Stimulated activated memory B cell treated with anti-CD40 and anti-IgM and Interleukin-4, amounts not matched to agents 10 μg/mL and 1 μg/mL and 100 μg/mL, for 72 hours (primary cell): Measurements from ENCODE around the gene TMEM63B.

Experiments used
- ATAC-seq: fragments of 150-1000 bp; cut with Tn5 transposase; 2 replicates; pipeline ENCODE4 v1.10.0; 2021
- H3K27ac Mint-ChIP-seq: one replicate; pipeline ENCODE4 v1.8.0; 2022; ENCODE audit warnings: mild to moderate bottlenecking, mixed read lengths
- H3K27me3 Mint-ChIP-seq: one replicate; pipeline ENCODE4 v1.8.0; 2022; ENCODE audit warnings: mixed read lengths
- H3K36me3 Mint-ChIP-seq: one replicate; pipeline ENCODE4 v1.8.0; 2022; ENCODE audit warnings: mixed read lengths
- H3K4me1 Mint-ChIP-seq: one replicate; pipeline ENCODE4 v1.8.0; 2022; ENCODE audit warnings: mixed read lengths
- H3K4me3 Mint-ChIP-seq: one replicate; pipeline ENCODE4 v1.8.0; 2022; ENCODE audit warnings: mild to moderate bottlenecking, moderate library complexity, mixed read lengths
- H3K9me3 Mint-ChIP-seq: one replicate; pipeline ENCODE4 v1.8.0; 2022; ENCODE audit warnings: mixed read lengths

The TMEM63B gene

DNA sequence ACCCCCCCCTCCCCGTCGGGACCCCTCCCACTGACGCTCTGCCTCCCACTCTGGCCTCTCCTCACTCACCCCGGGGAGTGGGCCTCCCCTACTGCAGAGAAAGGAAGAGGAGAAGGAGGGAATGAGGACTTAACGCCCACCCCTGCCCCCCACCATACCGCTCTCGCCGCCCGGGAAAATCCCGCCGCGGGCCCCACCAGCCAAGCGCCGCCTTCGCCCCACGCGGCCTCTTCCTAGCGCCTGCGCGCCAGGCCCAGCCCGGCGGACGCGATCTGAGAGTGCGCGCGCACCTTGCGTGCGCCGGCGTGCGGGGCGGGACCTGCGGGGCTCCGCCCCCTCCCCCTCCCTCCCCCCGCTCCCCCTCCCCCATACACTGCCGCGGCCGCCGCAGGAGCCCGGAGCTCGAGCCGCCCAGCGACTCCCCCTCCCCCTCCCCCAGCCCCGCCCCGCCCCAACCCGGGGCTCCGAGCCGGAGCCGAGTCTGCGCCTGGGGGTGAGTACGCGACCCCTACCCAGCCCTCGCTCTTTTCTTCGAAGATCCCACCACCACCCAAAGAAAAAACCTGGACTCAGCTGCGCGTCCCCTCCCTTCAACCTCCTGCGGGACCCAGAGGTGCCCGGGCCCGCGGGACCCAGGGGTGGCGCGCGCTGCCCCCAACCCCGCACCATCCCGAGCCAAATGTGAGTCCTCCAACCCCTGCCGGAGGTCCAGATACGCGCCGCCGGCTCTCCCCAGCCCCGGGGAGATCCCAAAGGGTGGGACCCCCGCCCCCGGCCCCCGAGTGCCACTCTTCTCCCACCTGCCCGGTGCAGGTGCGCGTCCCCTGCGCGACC is at the start of gene TMEM63B, which contains the start of gene MRPL14:
Gene TMEM63B (plus strand): TSS at position 369 of the 834 bp plus-strand sequence. CDS start 7,031 bp downstream, outside the sequence.
Gene MRPL14 (minus strand): TSS at position 267 of the 834 bp plus-strand sequence. CDS start 10,841 bp downstream, outside the sequence.
- Mint-ChIP-seq H3K36me3 (peaks cover 7% of the 10 kb centered on the region), H3K9me3 (no peaks in the 10 kb centered on the region), H3K4me3 (peak within 1 kb of the TSS; percentile 91), H3K4me1 (peaks cover 58% of the 10 kb centered on the region), H3K27ac (peak within 1 kb of the TSS; percentile 90), H3K27me3 (no peaks in the 10 kb centered on the region)
- peak; percentile 92 for ATAC-seq

DNA sequence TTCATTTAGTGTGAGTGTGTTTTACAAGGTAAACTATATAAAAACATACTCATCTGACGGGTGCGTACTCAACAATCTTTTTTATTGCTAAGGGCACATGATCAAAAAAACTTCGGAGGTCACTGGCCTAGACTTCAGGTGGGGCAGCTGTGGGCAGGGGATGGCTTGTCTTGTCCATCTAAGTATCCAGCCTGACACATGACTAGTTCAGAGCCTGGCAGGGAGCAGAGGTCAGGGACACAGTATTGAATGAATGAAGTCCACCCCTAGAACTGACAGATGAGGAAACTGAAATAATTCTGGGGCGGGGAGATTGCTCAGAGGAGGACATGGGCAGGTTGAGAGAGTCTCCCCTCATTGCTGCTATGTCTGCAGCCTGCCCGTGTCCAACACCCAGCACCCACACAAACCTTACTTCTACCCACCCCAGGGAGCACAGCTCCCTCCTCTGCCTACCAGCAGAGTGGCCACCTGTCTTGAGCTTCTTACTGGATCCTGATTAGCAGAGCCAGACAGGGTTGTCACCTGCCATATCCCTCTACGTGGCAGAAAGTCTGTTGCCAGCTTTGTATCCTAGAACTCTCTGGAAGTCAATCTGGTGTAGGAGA is 49.0 kb upstream of the TMEM63B start:
- H3K4me3 Mint-ChIP-seq: no peak overlapping the region
- H3K4me1 Mint-ChIP-seq: peaks cover 15% of the 10 kb centered on the region
- H3K27me3 Mint-ChIP-seq: peaks cover 57% of the 10 kb centered on the region
- no peak overlapping the region for H3K27ac Mint-ChIP-seq
- H3K36me3 Mint-ChIP-seq: no peaks in the 10 kb centered on the region
- ATAC-seq: no peak
- no peaks in the 10 kb centered on the region for H3K9me3 Mint-ChIP-seq

DNA sequence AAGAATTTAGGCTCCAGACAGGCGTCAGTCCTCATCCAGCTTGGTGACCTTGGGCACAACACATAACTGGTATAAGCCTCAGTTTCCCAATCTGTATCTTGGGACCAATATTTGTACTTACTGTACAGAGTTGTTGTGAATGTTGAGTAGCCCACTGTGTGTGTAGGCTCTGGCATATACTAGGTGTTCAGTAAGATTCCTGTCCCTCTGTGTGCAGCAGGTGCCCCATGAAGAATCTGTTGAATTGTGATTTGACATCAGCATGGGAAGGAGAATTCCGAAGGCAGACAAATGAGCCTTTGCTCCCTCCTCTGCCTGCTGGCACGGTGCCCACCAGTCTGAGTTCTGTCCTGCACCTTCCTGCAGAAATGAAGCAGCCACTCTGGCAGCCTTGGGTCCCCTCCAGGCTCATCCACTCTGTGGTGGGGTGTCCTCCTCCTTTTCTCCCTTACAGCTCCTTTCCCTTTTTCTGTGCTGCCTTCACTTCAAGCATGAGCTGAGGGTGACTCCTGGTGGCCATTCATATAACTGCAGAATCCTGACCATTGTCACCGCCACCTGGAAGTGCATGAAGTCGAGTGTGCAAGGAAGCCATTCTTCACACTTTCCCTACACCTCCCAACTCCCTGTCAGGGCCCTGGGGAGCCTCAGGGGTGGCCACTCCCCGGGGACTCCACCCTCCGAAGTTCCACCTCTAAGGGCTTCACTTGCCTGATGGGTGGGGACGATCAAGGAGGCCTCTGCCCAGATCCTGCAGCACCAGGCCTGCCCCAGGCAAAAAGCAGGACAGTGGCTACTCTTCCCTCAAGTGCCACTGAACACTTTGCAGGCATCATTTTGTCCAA is 48.3 kb upstream of the TMEM63B start:
- Mint-ChIP-seq H3K4me3 (no peak overlapping the region), H3K9me3 (no peaks in the 10 kb centered on the region), H3K4me1 (peaks cover 9% of the 10 kb centered on the region), H3K27ac (no peak overlapping the region), H3K36me3 (no peaks in the 10 kb centered on the region), H3K27me3 (peaks cover 51% of the 10 kb centered on the region)
- ATAC-seq: peak; percentile 38

DNA sequence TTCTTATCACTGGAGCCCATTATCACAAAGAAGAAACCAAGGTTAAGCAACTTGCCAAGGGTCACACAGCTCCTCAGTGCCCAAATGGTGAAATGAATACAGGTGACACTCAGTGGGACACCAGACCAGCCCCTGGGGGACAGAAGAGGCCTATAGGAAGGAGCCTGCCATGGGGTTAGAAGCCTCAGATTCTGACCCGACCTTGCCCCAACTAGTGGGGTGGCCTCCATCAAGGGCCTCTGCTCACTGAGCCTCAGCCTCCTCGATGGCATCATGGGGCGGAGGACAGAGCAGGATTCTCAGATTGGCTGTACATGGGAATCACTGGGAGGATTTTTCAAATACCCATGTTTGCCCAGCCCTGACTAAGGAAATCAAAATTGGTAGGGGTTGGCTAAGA is 47.7 kb upstream of the TMEM63B start:
- no peaks in the 10 kb centered on the region for H3K36me3 Mint-ChIP-seq
- no peak overlapping the region for H3K4me3 Mint-ChIP-seq
- no peaks in the 10 kb centered on the region for H3K9me3 Mint-ChIP-seq
- H3K27ac Mint-ChIP-seq: no peak overlapping the region
- no peak for ATAC-seq
- peaks cover 44% of the 10 kb centered on the region for H3K27me3 Mint-ChIP-seq
- H3K4me1 Mint-ChIP-seq: peaks cover 3% of the 10 kb centered on the region

DNA sequence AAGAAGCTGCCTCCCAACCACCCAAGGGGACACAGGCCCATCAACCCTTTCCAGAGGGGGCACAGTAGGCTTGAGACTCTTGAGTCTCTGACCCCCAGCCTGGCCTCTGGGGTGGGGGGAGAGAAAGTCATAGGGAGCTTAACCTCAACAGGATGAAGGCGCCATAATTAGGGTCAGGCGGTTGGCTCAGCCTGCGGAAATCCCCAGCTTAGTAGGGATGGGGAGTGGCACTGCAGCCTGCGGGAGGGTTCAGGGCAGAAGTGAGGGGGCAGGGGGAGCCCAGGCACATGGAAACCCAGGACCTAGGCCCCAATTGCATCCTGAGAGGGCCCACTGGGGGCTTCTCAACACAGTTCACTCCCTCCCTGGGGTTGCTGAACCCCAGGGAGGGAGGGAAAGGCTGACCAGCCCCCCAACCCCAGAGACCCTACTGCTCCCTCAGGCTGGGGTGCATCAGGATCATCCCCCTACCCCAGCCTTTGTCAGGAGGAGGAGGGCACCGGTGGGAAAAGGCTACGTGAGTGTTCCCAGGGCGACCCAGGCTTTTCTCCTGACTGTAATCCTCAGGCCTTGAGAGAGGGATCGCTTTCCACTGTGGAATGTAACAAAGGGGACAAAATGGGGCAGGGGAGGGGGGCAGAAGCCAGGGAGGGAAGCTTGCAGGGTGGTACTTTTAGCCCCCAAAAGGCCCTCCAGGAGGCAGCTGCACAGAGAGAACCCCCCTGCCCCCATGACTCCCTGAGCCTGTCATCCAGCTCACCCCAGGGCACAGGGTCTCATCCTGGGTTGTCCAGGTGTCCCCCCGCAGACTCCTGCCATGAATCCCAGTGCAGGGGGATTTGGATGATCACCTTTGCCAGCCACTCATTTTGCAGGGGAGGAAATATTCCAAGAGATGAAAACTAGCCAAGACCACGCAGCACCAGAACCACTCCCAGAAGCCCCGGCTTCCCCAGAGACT is 46.5 kb upstream of the TMEM63B start:
- Mint-ChIP-seq H3K36me3 (no peaks in the 10 kb centered on the region), H3K4me1 (no peaks in the 10 kb centered on the region), H3K4me3 (no peak overlapping the region), H3K27ac (no peak overlapping the region), H3K27me3 (peaks cover 36% of the 10 kb centered on the region), H3K9me3 (no peaks in the 10 kb centered on the region)
- ATAC-seq: no peak

DNA sequence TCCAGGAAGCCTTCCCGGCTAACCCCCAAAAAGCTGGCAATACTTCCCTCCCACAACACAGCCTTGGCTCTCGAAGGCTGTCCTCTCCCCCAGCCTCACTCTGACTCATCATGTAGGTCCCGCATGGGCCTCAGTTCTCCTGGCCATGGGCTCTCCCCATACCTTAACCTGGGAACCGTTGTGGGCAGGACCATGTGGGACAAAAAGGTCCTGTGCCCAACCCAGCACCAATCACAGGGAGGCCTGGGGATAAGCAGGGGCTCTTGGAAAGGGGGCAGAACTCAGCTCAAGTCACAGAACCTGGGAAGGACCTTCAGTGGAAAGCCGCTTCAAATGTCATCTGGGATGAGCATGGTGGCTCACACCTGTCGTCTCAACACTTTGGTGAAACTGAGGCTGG is 45.6 kb upstream of the TMEM63B start:
- Mint-ChIP-seq H3K27ac (no peak overlapping the region), H3K27me3 (peaks cover 28% of the 10 kb centered on the region), H3K9me3 (no peaks in the 10 kb centered on the region), H3K4me1 (no peaks in the 10 kb centered on the region), H3K36me3 (no peaks in the 10 kb centered on the region), H3K4me3 (no peak overlapping the region)
- no peak for ATAC-seq

DNA sequence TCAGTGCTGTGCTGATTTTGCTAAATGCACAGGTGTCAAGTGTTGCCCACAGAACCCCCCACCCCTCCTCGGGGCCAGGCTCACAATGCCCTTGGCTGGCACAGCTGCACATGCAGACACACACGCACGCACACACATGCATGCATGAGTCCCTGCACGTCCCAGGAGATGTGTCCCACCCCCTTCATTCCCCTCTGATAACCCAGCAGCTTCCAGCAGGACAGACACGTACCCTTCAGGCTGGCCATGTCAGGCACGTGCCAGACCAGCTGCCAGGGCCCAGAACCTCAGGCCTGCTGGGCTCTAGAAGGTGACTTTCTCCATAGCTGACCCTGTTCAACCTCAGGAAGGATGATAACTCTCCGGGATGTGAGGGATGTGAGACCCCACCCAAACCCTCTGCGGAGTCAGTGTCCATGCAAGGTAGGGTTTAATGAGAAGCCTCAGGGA is 44.5 kb upstream of the TMEM63B start:
- Mint-ChIP-seq H3K36me3 (no peaks in the 10 kb centered on the region), H3K27me3 (peaks cover 17% of the 10 kb centered on the region), H3K4me3 (no peak overlapping the region), H3K9me3 (no peaks in the 10 kb centered on the region), H3K4me1 (no peaks in the 10 kb centered on the region), H3K27ac (no peak overlapping the region)
- ATAC-seq: no peak

DNA sequence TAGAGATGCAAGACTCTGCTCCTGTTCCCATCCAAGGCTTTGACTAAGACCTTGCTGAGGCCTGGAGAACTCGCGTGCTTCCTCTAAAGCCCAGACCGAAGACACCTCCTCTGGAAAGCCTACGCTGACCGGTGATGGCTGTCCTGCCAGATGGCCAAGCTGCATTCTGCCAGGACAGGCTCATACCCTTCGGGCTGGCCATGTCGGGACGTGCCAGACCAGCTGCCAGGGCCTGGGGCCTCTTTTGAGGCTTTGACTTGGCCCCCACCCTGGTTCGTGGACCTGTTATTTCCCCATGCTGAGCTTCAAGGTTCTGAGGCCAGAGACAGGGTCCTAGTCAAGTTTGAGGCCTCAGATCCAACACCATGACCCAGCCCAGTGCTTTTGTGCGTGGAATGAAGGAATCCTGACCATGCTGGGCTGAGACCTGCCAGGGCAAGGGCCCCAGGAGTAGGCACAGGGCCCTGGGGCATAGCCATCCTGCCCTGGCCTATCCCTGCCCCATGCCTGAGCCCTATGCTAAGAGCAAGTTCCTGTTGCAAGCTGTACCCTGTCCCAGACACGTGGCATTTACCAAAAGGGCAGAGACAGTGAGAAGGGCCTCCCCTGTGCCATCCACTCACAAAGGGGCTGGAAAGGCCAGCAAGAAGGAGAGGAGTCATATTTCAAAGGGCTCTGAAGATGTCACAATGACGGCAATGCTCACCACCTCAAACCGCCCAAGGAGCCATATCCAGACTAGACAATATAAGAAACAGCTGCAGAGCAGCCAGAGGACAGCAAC is 42.9 kb upstream of the TMEM63B start:
- ATAC-seq: no peak
- H3K36me3 Mint-ChIP-seq: no peaks in the 10 kb centered on the region
- no peak overlapping the region for H3K27ac Mint-ChIP-seq

DNA sequence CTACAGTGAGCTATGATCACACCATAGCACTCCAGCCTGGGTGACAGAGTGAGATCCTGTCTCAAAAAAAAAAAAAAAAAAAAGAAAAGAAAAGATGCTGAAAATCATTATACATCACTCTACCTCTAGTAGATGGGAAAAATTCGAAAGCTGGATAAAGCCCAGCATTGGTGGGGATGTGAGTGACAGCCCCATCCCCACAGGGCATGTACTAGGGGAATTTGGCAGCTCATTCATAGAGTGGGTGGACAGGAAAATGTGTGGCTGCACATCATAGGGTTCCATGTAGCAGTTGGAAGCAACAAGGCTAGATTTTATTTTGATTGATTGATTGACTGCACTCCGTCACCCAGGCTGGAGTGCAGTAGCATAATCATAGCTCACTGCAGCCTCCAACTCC is 42.1 kb upstream of the TMEM63B start:
- H3K4me3 Mint-ChIP-seq: no peak overlapping the region
- H3K27me3 Mint-ChIP-seq: no peaks in the 10 kb centered on the region
- H3K36me3 Mint-ChIP-seq: no peaks in the 10 kb centered on the region
- ATAC-seq: no peak
- no peak overlapping the region for H3K27ac Mint-ChIP-seq
- H3K4me1 Mint-ChIP-seq: no peaks in the 10 kb centered on the region
- H3K9me3 Mint-ChIP-seq: no peaks in the 10 kb centered on the region

More for the DNA sequence above, 42.9 kb upstream of the TMEM63B start:
- H3K4me1 Mint-ChIP-seq: no peaks in the 10 kb centered on the region
- no peaks in the 10 kb centered on the region for H3K9me3 Mint-ChIP-seq
- H3K27me3 Mint-ChIP-seq: peaks cover 1% of the 10 kb centered on the region
- H3K4me3 Mint-ChIP-seq: no peak overlapping the region

DNA sequence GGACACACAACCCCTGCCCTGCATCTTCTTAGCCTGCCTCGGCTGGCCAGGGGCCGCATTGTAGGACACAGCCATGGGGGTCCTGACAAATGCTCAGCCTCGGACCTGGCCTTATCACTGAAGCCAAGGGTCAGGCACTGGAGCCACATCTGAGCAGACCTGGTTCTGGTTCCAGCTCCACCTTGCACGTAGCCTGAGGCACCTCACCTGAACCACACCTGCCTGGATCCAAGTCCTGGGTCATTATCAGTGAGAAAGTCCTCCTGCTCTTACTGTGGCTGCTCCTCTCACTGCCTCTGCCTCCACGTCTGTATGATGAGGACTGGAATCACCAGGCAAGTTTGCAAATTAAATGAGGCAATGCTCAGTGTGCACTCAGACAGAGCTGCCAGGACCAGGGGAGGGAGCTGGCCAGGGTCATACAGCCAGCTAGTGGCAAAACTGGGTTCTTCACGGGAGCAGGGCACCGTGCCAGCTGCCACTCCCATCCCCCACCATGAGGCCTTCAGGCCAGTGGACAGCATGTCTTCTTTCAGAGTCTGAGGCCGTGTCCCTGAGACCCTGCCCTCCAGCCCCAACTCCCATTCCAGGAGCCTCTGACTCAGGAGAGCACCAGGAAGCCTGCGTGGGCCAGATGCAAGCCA is 40.3 kb upstream of the TMEM63B start:
- H3K27me3 Mint-ChIP-seq: no peaks in the 10 kb centered on the region
- no peaks in the 10 kb centered on the region for H3K4me1 Mint-ChIP-seq
- no peaks in the 10 kb centered on the region for H3K36me3 Mint-ChIP-seq
- ATAC-seq: no peak
- no peaks in the 10 kb centered on the region for H3K9me3 Mint-ChIP-seq
- H3K27ac Mint-ChIP-seq: no peak overlapping the region
- no peak overlapping the region for H3K4me3 Mint-ChIP-seq

DNA sequence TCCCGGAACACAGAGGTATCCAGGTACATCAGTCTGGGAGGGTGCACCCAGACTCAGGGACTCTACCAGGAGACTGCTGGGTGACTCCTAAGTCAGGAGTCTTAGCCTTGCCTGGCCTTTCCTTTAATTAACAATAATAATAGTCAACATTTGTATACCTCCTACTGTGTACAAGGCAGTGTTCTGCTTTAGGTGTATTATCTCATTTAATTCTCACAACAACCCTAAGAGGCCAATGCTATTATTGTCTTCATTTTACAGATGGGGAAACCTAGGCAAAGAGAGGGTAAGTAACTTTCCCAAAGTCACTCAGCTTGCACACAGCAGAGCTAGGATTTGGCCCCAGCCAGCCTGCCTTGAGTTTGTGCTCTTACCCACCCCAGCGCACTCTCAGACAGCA is 39.7 kb upstream of the TMEM63B start:
- no peaks in the 10 kb centered on the region for H3K4me1 Mint-ChIP-seq
- no peaks in the 10 kb centered on the region for H3K9me3 Mint-ChIP-seq
- H3K27me3 Mint-ChIP-seq: no peaks in the 10 kb centered on the region
- no peak for ATAC-seq
- H3K4me3 Mint-ChIP-seq: no peak overlapping the region
- H3K36me3 Mint-ChIP-seq: no peaks in the 10 kb centered on the region
- H3K27ac Mint-ChIP-seq: no peak overlapping the region

DNA sequence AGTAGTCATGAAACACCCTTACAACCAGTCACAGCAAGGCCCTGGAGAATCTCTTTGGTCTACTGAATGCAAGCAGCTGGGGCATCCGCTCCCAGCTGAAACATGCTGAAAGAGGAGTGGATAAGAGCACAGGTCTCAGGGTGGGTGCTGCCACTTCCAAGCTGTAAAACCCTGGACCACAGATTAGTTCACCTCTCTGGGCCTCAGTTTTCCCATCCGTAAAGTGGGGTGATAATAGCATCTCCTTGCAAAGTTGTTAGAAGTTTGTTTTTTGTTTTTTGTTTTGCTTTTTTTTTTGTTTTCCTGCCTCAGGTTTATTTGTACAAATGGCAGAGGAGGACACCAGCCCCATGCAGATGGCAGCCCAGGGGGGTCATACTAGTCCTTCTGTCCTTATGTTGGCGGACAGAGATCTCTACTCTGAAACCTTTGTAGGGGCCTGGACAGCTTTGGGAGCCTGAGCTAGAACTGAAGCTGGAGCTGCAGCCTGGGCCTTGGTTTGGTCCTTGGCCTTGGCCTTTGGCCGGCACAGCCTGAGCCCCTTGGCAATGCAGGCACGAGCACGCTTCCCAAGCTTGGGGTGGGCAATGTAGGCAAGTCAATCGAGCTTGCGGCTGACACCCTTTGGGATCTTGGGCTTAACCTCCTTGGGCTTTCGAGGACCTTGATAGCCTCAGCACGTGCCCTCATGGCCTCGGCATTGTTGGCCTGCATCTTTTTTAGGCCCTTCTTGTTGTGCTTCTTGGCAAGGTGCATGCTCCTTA is 38.3 kb upstream of the TMEM63B start:
- Mint-ChIP-seq H3K4me3 (no peak overlapping the region), H3K4me1 (no peaks in the 10 kb centered on the region), H3K9me3 (no peaks in the 10 kb centered on the region), H3K36me3 (peaks cover under 1% of the 10 kb centered on the region), H3K27ac (no peak overlapping the region), H3K27me3 (no peaks in the 10 kb centered on the region)
- no peak for ATAC-seq

DNA sequence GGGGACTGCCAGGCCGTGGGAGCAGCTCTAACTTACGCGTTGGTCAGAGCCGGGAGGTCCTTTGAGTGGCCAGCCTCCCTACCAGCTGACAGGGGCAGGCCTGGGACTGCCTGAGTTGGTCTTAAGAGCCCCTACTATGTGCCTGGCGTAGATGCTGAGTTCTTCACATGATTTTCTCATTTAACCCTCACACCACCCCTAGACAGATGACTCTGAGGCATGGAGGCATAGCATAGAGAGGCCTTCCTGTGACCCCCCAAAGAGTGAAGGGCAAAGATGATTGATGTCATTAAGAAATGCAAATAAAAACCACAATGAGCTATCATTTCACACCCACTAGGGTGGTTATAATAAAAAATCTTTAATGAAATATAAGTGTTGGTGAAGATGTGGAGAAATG is 36.9 kb upstream of the TMEM63B start:
- no peaks in the 10 kb centered on the region for H3K9me3 Mint-ChIP-seq
- H3K27me3 Mint-ChIP-seq: no peaks in the 10 kb centered on the region
- ATAC-seq: no peak
- H3K4me1 Mint-ChIP-seq: no peaks in the 10 kb centered on the region
- no peak overlapping the region for H3K27ac Mint-ChIP-seq
- H3K36me3 Mint-ChIP-seq: peaks cover 10% of the 10 kb centered on the region
- no peak overlapping the region for H3K4me3 Mint-ChIP-seq
